Loucy (cell line): ENCODE results near the gene GIMAP5.
A peak's percentile ranks its signal among the peaks of the same experiment; 100 is the strongest.

Experiments
- H2AFZ ChIP-seq: fragments of 200-600 bp; sonication (generic); 2 replicates; pipeline ENCODE4 v1.6.0; 2016; ENCODE audit warnings: antibody characterized with exemption, mild to moderate bottlenecking, low read length, moderate library complexity
- H3F3A ChIP-seq: fragments of 200-600 bp; 2 replicates; pipeline ENCODE4 v1.6.0; 2016; ENCODE audit warnings: antibody characterized with exemption, low read depth, mild to moderate bottlenecking
- H3K27me3 ChIP-seq: fragments of 200-600 bp; sonication (generic); 2 replicates; pipeline ENCODE4 v1.6.1; 2014; ENCODE audit warnings: low read length, mild to moderate bottlenecking; ENCODE audit not compliant: insufficient read depth, poor library complexity, severe bottlenecking
- H3K36me3 ChIP-seq: fragments of 200-600 bp; sonication (generic); 2 replicates; pipeline ENCODE4 v1.6.1; 2016; ENCODE audit warnings: low read length; ENCODE audit not compliant: insufficient read depth
- H3K4me1 ChIP-seq: fragments of 200-600 bp; sonication (generic); 2 replicates; pipeline ENCODE4 v1.5.1; 2014; ENCODE audit warnings: low read length, mild to moderate bottlenecking; ENCODE audit not compliant: insufficient read depth, poor library complexity, severe bottlenecking
- H3K4me2 ChIP-seq: fragments of 200-600 bp; sonication (generic); 2 replicates; pipeline ENCODE4 v1.6.0; 2014; ENCODE audit warnings: antibody characterized with exemption, low read length, low read depth, mild to moderate bottlenecking; ENCODE audit not compliant: poor library complexity, severe bottlenecking
- H3K4me3 ChIP-seq: fragments of 200-600 bp; sonication (generic); 2 replicates; pipeline ENCODE4 v1.5.1; 2014; ENCODE audit warnings: low read length, mild to moderate bottlenecking, mixed read lengths; ENCODE audit not compliant: poor library complexity, severe bottlenecking
- H3K79me2 ChIP-seq: fragments of 200-600 bp; sonication (generic); 2 replicates; pipeline ENCODE4 v1.6.1; 2014; ENCODE audit warnings: low read length; ENCODE audit not compliant: insufficient read depth
- H3K9ac ChIP-seq: fragments of 200-600 bp; sonication (generic); 2 replicates; pipeline ENCODE4 v1.6.0; 2014; ENCODE audit warnings: mild to moderate bottlenecking, low read depth, low read length, moderate library complexity; ENCODE audit not compliant: poor library complexity, severe bottlenecking
- H3K9me2 ChIP-seq: fragments of 200-600 bp; sonication (generic); replicated peaks from 2 replicates; pipeline ENCODE4 v1.6.1; 2016; ENCODE audit warnings: low read depth, low read length, mixed read lengths
- H3K9me3 ChIP-seq: fragments of 200-600 bp; sonication (generic); 2 replicates; pipeline ENCODE4 v1.6.1; 2014; ENCODE audit warnings: mild to moderate bottlenecking, antibody characterized with exemption, low read length, low read depth; ENCODE audit not compliant: insufficient read depth
- H4K20me1 ChIP-seq: fragments of 200-600 bp; sonication (generic); 2 replicates; pipeline ENCODE4 v1.6.0; 2014; ENCODE audit warnings: antibody characterized with exemption, low read length, mild to moderate bottlenecking; ENCODE audit not compliant: insufficient read depth, poor library complexity, severe bottlenecking
- EZH2phosphoT487 ChIP-seq: fragments of 200-600 bp; IDR thresholded peaks from 2 replicates; pipeline ENCODE4 v1.6.1; 2018; ENCODE audit warnings: antibody characterized with exemption, mild to moderate bottlenecking, moderate library complexity, borderline replicate concordance
- TF ChIP-seq, protein P1 (sequence below): fragments of 200-600 bp; sonication (generic); conservative IDR thresholded peaks from 2 replicates; pipeline ENCODE4 v1.5.1; 2014; ENCODE audit warnings: mild to moderate bottlenecking, antibody characterized with exemption, low read length

Gene GIMAP5

DNA sequence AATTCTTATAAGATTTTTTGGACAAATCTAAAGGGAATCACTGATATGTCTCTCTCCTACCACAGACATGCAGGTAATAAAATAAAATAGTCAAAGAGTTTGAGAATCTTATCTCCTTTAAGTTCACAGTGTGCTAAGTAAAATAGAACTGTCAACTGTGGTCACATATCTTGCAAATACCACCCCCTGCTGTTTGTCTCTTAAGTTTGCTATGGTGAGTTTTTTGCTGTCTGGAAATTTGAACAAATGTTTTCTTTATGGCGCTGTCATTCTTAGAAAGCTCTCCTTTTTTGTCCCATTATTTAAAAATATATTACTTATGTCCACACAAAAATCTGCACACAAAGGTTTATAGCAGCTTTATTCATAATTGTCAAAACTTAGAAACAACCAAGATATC lies 19.6 kb downstream of the GIMAP5 start:
- Histone ChIP-seq H3K27me3 (no peaks in the 10 kb centered on the region), H3K36me3 (no peaks in the 10 kb centered on the region), H3K4me2 (peak overlapping the region; percentile 80), H3K9me2 (no peaks in the 10 kb centered on the region), H3K9ac (peak overlapping the region; percentile 55), H3K79me2 (no peaks in the 10 kb centered on the region), H3K4me3 (no peak overlapping the region), H3F3A (peaks cover 9% of the 10 kb centered on the region; the same call in 1 of the 2 replicates), H3K4me1 (peaks cover 34% of the 10 kb centered on the region), H2AFZ (no peak overlapping the region), H3K9me3 (no peaks in the 10 kb centered on the region), H4K20me1 (no peaks in the 10 kb centered on the region)
- TF ChIP-seq EZH2phosphoT487: no peak
- TF ChIP-seq, protein P1, sequence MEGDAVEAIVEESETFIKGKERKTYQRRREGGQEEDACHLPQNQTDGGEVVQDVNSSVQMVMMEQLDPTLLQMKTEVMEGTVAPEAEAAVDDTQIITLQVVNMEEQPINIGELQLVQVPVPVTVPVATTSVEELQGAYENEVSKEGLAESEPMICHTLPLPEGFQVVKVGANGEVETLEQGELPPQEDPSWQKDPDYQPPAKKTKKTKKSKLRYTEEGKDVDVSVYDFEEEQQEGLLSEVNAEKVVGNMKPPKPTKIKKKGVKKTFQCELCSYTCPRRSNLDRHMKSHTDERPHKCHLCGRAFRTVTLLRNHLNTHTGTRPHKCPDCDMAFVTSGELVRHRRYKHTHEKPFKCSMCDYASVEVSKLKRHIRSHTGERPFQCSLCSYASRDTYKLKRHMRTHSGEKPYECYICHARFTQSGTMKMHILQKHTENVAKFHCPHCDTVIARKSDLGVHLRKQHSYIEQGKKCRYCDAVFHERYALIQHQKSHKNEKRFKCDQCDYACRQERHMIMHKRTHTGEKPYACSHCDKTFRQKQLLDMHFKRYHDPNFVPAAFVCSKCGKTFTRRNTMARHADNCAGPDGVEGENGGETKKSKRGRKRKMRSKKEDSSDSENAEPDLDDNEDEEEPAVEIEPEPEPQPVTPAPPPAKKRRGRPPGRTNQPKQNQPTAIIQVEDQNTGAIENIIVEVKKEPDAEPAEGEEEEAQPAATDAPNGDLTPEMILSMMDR: peak; percentile 85

DNA sequence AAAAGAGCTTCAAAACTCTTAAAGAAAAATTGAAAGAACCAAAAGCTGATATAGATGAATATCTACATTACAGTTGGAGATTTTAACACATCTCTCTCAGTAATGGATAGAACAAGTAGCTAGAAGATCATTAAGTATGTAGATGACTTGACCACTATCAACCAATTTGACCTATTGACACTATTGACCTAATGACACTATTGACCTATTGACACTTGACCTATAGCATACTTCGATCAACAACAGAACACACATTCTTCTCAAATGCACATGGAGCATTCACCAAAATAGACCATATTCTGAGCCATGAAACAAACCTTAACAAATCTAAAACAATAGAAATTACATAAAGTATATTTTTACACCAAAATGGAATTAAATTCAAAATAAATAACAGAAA lies 22.3 kb downstream of the GIMAP5 start:
- H3K4me3 ChIP-seq: no peak overlapping the region
- no peak overlapping the region for H3K9ac ChIP-seq
- no peaks in the 10 kb centered on the region for H3K9me2 ChIP-seq
- H3K9me3 ChIP-seq: no peaks in the 10 kb centered on the region
- H3F3A ChIP-seq: peaks cover 7% of the 10 kb centered on the region; the same call in 1 of the 2 replicates
- H3K27me3 ChIP-seq: no peaks in the 10 kb centered on the region
- H3K36me3 ChIP-seq: no peaks in the 10 kb centered on the region
- no peak for TF ChIP-seq EZH2phosphoT487
- TF ChIP-seq, protein P1: no peak
- H3K4me2 ChIP-seq: no peak overlapping the region
- H3K79me2 ChIP-seq: no peaks in the 10 kb centered on the region
- peaks cover 20% of the 10 kb centered on the region for H3K4me1 ChIP-seq
- H4K20me1 ChIP-seq: no peaks in the 10 kb centered on the region
- H2AFZ ChIP-seq: no peak overlapping the region

DNA sequence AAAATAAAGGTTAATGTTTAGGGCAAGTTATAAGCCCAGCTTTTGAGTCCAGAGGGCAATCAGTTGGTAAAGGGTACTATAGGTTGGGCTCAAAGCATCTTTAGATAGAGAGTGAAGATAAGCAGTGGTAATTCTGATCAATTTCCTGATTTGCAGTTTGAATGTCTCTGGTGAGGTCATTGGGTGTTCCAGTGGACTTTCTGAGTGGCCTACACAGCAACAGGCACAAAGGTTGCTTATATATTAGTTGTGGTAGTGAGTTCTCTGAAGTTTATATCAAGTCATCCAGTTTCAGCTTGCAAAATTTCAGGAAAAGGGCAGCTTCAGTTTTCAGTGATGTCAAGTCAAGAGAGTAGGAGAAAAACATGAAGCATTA lies 29.1 kb downstream of the GIMAP5 start:
- no peaks in the 10 kb centered on the region for H3K9me2 ChIP-seq
- no peak for TF ChIP-seq EZH2phosphoT487
- TF ChIP-seq, protein P1: no peak
- no peak overlapping the region for H2AFZ ChIP-seq
- no peaks in the 10 kb centered on the region for H3K27me3 ChIP-seq
- H3K9ac ChIP-seq: no peak overlapping the region
- H3F3A ChIP-seq: no peaks in the 10 kb centered on the region
- no peak overlapping the region for H3K4me2 ChIP-seq
- no peaks in the 10 kb centered on the region for H3K36me3 ChIP-seq
- H3K4me3 ChIP-seq: no peak overlapping the region
- no peaks in the 10 kb centered on the region for H3K9me3 ChIP-seq
- H4K20me1 ChIP-seq: no peaks in the 10 kb centered on the region
- no peaks in the 10 kb centered on the region for H3K4me1 ChIP-seq
- no peaks in the 10 kb centered on the region for H3K79me2 ChIP-seq
